Keratinocyte (primary cell): Measurements from ENCODE around the gene ANO2. TPM values are rescaled to one million over a fixed set of nuclear protein-coding genes. Genes with fewer than 3 reads are reported as not detected.
A peak's percentile ranks its signal among the peaks of the same experiment; 100 is the strongest.

Experiments
- DNase-seq: peaks from one replicate; pipeline ENCODE4 v3.0.0-alpha.2; 2011; ENCODE audit warnings: low read depth, missing footprints, low spot score
- FAIRE-seq: peaks from 2 replicates; lab custom pipeline; 2011; peaks lifted over from hg19 to GRCh38; lab: Jason Lieb, UNC
- H2AFZ ChIP-seq: 2 replicates; pipeline ENCODE4 v1.6.0; 2012; ENCODE audit warnings: low read length, control low read depth, inconsistent platforms; ENCODE audit not compliant: control insufficient read depth
- H3K27ac ChIP-seq: 2 replicates; pipeline ENCODE4 v1.5.1; 2011; ENCODE audit warnings: low read length; ENCODE audit not compliant: control insufficient read depth, insufficient read depth
- H3K27me3 ChIP-seq: 3 replicates; pipeline ENCODE4 v1.6.0; 2011; ENCODE audit warnings: low read length; ENCODE audit not compliant: control insufficient read depth, insufficient read depth; ENCODE audit errors: extremely low read depth
- H3K36me3 ChIP-seq, 2 experiments: 2 replicates in 1 of 2; 3 replicates in 1 of 2; pipeline ENCODE4 v1.5.1; 2011; ENCODE audit warnings: low read length in 2 of 2, mild to moderate bottlenecking in 1 of 2; ENCODE audit not compliant: control insufficient read depth in 2 of 2, insufficient read depth in 2 of 2; ENCODE audit errors: extremely low read depth in 1 of 2
- H3K4me1 ChIP-seq: 3 replicates; pipeline ENCODE4 v1.5.1; 2011; ENCODE audit warnings: low read length; ENCODE audit not compliant: control insufficient read depth, insufficient read depth; ENCODE audit errors: extremely low read depth
- H3K4me2 ChIP-seq: 3 replicates; pipeline ENCODE4 v1.6.0; 2011; ENCODE audit warnings: low read depth, low read length; ENCODE audit not compliant: control insufficient read depth, insufficient read depth; ENCODE audit errors: extremely low read depth
- H3K4me3 ChIP-seq, 3 experiments: fragments of 200-600 bp in 1 of 3; sonication (generic) in 1 of 3; 2 replicates in 2 of 3; 3 replicates in 1 of 3; pipeline ENCODE4 v1.5.1; 2011 to 2016; ENCODE audit warnings: low read length in 3 of 3, mild to moderate bottlenecking in 3 of 3, control low read depth in 2 of 3, inconsistent platforms in 1 of 3, low read depth in 1 of 3, mixed read lengths in 1 of 3, mixed run types in 1 of 3, moderate library complexity in 1 of 3; ENCODE audit not compliant: control insufficient read depth in 2 of 3, insufficient read depth in 2 of 3; ENCODE audit errors: extremely low read depth in 1 of 3
- H3K79me2 ChIP-seq: 2 replicates; pipeline ENCODE4 v1.6.0; 2012; ENCODE audit warnings: low read length; ENCODE audit not compliant: control insufficient read depth, insufficient read depth
- H3K9ac ChIP-seq: 3 replicates; pipeline ENCODE4 v1.6.0; 2011; ENCODE audit warnings: low read length; ENCODE audit not compliant: control insufficient read depth, insufficient read depth; ENCODE audit errors: extremely low read depth
- H3K9me1 ChIP-seq: 3 replicates; pipeline ENCODE4 v1.6.0; 2011; ENCODE audit warnings: low read length; ENCODE audit not compliant: control insufficient read depth, insufficient read depth; ENCODE audit errors: extremely low read depth
- H3K9me3 ChIP-seq: 2 replicates; pipeline ENCODE4 v1.5.1; 2012; ENCODE audit warnings: low read depth, low read length; ENCODE audit not compliant: control insufficient read depth
- H4K20me1 ChIP-seq: 3 replicates; pipeline ENCODE4 v1.6.0; 2011; ENCODE audit warnings: low read length; ENCODE audit not compliant: control insufficient read depth, insufficient read depth; ENCODE audit errors: extremely low read depth
- CTCF ChIP-seq, 3 experiments: IDR thresholded peaks in 1 of 3; conservative IDR thresholded peaks in 1 of 3; optimal IDR thresholded peaks in 1 of 3; 2 replicates in 2 of 3; 3 replicates in 1 of 3; pipeline versions ENCODE3 to v1.5.1; 2011; ENCODE audit warnings: low read length in 3 of 3, mild to moderate bottlenecking in 3 of 3, moderate library complexity in 2 of 3, control low read depth in 1 of 3, inconsistent platforms in 1 of 3; ENCODE audit not compliant: insufficient read depth in 2 of 3; ENCODE audit errors: extremely low read depth in 1 of 3
- EZH2 ChIP-seq: IDR thresholded peaks from one replicate; pipeline ENCODE4 v1.6.1; 2012; ENCODE audit warnings: inconsistent platforms, mild to moderate bottlenecking, low read length, moderate library complexity
- dilution Hi-C: fragments of 300-500 bp; cut with MboI; formaldehyde crosslinking; loops from one replicate; pipeline ENCODE4 v1.7.0; 2020; ENCODE audit warnings: low sequenced_read_pairs; ENCODE audit not compliant: extremely low pct_ligation_motif_present
- polyA plus RNA-seq, 5 experiments: library from polyadenylated mRNA; depleted of rRNA in 3 of 5; stranded (reverse) in 3 of 5; stranded (forward) in 1 of 5; unstranded in 1 of 5; fragments of >200 nt; gene quantifications; 1 replicate in 1 of 5; 2 replicates in 3 of 5; 3 replicates in 1 of 5; pipeline versions ENCODE4 v1.2.1 to v1.2.3, GENCODE V29; 2011 to 2012; ENCODE audit warnings: missing spikeins in 2 of 5, low read depth in 1 of 5, low replicate concordance in 1 of 5

ANO2 gene
- polyA plus RNA-seq, 1 donor (not counting 4 experiments of a cell fraction or from before 2014, with no cell fraction given) = 0.14 TPM

- FAIRE-seq (no peak), DNase-seq (no peak)
- Histone ChIP-seq H3K4me1 (no peaks in the 10 kb centered on the region), H3K27ac (no peak overlapping the region), H3K9me3 (no peaks in the 10 kb centered on the region), H3K36me3 (no peaks in the 10 kb centered on the region), H3K27me3 (no peaks in the 10 kb centered on the region), H4K20me1 (no peaks in the 10 kb centered on the region), H3K9ac (no peak overlapping the region), H3K4me3 (no peak overlapping the region), H3K79me2 (no peaks in the 10 kb centered on the region), H3K9me1 (no peaks in the 10 kb centered on the region), H3K4me2 (no peak overlapping the region), H2AFZ (no peak overlapping the region)
- dilution Hi-C loops = no loop called here
- TF ChIP-seq CTCF (optimal IDR thresholded peaks at IDR 0.05 in 1 of 3, IDR thresholded peaks at IDR 0.05 in 1 of 3, conservative IDR thresholded peaks at IDR 0.05 in 1 of 3; ENCODE audit: extremely low read depth in 1 of 3, insufficient read depth in 2 of 3, low read length in 3 of 3) = no peak
- TF ChIP-seq EZH2 = no peak
Measured at GRCh38 chr12:5650281-5650680, 294.8 kb downstream of the ANO2 start.

- Histone ChIP-seq H3K27ac (no peak overlapping the region), H3K9me3 (no peaks in the 10 kb centered on the region), H3K9me1 (no peaks in the 10 kb centered on the region), H2AFZ (no peak overlapping the region), H4K20me1 (no peaks in the 10 kb centered on the region), H3K79me2 (no peaks in the 10 kb centered on the region), H3K36me3 (no peaks in the 10 kb centered on the region), H3K4me1 (no peaks in the 10 kb centered on the region), H3K4me3 (no peak overlapping the region), H3K4me2 (no peak overlapping the region), H3K9ac (no peak overlapping the region), H3K27me3 (no peaks in the 10 kb centered on the region)
- DNase-seq = no peak
- FAIRE-seq = no peak
- TF ChIP-seq CTCF (optimal IDR thresholded peaks at IDR 0.05 in 1 of 3, IDR thresholded peaks at IDR 0.05 in 1 of 3, conservative IDR thresholded peaks at IDR 0.05 in 1 of 3; ENCODE audit: extremely low read depth in 1 of 3, insufficient read depth in 2 of 3, low read length in 3 of 3) (peak; percentile 36 to 55 (median 43)), EZH2 (no peak)
- dilution Hi-C loops = no loop called here
Measured at GRCh38 chr12:5648692-5649359, 296.2 kb downstream of the ANO2 start.
